HG02970 (cell line): ENCODE measurements around the gene POLRMT.
"Not testable (repeated sequence)": the region's sequence is repeated elsewhere in the genome, so short reads cannot be mapped to it uniquely, and the experiment has no call there.

Experiments
- ATAC-seq: cut with Tn5 transposase; IDR thresholded peaks from one replicate; pipeline ENCODE4 v1.9.1; 2021; ENCODE audit warnings: mild to moderate bottlenecking, moderate library complexity, moderate number of reproducible peaks; ENCODE audit not compliant: unreplicated experiment, low FRiP score

Gene POLRMT

DNA sequence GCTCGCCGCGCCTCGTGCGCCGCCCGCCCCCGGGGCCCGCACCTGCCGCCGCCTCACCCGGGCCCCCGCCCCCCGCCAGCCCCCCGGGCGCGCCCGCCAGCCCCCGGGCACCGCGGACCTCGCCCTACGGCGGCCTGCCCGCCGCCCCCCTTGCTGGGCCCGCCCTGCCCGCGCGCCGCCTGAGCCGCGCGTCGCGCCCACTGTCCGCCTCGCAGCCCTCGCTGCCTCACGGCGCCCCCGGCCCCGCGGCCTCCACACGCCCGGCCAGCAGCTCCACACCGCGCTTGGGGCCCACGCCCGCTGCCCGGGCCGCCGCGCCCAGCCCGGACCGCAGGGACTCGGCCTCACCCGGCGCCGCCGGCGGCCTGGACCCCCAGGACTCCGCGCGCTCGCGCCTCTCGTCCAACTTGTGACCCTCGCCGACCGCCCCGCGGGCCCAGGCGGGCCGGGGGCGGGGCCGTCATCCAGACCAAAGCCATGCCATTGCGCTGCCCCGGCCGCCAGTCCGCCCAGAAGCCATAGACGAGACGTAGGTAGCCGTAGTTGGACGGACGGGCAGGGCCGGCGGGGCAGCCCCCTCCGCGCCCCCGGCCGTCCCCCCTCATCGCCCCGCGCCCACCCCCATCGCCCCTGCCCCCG is 17.2 kb downstream of the POLRMT start:
- no peak for ATAC-seq

DNA sequence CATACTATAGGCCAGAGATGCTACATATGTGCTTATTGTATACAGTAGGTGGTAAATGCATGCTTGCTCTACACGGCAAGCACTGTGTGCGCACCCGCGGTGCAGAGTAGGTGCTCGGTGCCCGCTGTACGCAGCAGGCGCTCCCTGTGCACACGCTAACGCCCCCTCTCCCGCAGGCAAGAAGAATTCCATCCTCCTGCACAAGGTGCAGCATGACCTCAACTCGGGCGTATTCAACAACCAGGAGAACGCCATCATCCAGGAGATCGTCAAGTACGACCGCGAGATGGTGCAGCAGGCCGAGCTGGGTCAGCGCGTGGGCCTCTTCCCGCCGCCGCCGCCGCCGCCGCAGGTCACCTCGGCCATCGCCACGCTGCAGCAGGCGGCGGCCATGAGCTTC is 17.7 kb downstream of the POLRMT start:
- no peak for ATAC-seq

DNA sequence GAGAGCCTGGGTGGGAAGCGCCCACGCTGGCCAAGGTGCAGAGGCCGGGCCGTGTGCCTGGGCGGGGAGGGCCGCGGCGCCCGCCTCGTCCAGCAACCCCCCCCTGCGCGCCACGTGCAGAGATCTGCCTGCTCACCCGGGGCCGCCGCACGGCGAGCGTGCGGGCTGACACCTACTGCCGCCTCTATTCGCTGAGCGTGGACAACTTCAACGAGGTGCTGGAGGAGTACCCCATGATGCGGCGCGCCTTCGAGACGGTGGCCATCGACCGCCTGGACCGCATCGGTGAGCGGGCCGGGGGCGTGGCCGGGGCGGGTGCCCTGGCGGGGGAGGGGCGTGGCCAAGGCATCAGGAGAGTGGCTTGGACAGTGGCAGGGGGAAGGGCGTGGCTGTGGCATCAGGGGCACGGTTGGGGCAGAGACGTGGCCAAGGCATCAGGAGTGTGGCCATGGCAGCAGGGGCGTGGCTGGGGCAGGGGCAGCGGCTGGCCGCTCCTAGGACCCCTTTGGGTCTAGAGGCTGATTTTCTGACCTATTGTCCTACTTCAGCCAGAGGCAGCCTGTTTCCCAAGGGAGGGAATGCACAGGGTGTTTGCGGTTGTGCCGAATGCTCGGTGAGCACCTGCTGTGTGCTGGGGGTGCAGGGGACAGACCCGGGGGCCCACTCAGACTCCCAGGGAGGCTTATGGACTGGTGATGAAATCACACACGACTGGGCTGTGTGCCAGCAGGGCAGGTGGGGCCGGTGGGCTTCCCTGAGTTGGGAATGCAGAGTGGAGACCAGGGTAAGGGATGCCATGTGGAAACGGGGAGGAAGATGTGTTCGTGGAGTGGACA is 19.4 kb downstream of the POLRMT start:
- no peak for ATAC-seq

DNA sequence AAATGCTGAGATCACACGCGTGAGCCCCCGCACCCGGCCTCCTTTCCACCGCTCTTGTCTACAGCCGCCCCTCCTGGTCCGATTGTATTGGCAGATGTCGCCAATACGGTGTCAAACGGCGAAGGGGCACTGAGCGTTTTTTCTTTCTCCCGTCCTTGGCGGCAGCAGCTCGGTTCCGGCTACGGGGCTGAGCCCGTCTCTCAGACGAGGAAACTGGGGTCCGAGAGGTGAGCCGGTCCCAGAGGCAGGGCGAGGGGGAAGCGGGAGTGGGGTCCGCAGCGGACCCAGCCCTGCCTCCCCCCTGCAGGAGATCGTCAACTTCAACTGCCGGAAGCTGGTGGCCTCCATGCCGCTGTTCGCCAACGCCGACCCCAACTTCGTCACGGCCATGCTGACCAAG is 20.4 kb downstream of the POLRMT start:
- no peak for ATAC-seq

DNA sequence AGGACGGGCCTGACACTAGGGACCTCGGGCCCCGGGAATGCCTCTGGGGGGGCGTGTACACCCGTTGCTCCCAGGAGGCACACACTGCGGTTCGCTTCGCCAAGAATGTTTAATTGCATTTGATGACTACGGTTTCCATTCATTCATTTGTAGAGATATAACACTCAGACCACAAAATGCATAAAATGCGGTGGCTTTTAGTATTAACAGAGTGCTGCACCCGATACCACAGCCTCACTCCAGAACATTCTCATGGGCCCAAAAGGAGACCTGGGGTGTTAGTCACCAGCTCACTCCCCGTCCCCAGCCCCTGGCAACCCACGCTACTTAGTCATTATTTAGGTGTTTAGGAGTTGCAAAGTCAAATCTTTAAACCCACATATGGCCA is 21.9 kb downstream of the POLRMT start:
- no peak for ATAC-seq

DNA sequence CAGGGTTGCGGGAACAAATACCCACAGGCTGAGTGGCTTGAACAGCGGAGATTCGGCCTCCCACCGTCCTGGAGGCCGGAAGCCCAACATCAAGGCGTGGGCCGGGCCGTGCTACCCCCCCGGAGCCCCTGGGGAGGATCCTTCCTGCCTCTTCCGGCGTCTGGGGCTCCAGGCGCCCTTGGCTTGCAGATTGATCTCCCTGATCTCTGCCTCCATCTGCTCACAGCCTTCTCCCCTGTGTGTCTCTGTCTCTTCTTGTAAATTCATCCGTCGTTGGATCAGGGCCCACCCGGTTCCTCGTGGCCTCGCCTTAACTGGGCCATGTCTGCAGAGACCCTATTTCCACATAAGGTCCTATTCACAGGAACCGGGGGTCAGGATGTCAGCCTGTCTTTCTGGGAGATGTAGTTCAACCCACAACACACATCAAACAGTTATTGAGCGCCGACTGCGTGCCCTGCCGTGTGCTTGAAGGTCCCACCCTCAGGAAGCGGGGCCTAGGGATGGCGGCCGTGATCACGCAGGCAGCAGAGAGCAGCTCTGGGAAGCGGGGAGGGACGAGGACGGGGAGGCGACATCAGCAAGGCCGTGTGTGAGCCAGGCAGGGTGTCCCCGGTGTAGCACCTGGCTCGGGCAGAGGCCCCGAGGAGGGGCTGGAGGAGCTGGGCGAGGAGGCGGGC is 22.4 kb downstream of the POLRMT start:
- no peak for ATAC-seq

DNA sequence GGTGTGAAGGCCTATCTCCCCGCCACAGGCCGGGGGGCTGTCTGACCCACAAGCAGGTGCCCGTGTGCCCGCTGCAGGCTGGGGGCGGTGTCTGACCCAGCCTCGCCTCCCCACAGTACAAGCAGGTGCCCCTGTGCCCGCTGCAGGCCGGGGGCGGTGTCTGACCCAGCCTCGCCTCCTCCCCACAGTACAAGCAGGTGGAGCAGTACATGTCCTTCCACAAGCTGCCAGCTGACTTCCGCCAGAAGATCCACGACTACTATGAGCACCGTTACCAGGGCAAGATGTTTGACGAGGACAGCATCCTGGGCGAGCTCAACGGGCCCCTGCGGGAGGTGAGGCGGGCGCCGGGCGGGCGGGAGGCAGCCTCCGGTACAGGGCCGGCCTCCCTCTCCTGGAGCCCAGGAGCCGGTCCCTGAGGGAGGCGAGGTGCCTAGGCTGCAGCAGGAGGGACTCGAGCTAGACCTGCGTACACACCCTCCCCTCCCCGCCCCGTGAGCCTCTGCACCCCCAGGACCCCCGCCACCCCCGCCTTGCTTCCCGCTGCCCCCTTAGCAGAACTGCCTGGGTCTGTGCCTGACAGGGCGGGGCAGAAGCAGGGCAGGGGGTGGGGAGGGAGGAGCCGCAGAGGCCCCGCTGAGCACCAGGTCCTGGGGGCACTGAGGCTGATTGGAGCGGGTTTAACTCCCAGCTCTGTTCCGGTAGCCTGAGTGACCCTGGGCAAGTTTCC is 23.1 kb downstream of the POLRMT start:
- ATAC-seq: no peak

DNA sequence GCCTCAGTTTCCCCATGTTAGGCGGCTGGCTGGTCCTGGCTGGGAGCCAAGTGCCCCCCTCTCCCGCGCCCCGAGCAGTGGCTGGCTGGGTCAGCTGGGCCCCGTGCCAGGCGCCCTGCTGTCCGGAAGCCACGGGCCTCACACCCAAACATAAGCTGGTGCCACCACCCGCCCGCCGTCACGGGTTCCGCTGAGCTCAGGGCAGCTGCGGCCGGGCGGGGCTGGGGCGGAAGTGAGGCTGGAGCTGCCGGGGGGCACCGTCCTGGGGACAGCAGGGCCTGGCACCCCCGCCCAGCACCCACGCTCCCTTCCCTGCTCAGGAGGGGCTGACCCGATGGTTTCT is 24.4 kb downstream of the POLRMT start:
- ATAC-seq: no peak

DNA sequence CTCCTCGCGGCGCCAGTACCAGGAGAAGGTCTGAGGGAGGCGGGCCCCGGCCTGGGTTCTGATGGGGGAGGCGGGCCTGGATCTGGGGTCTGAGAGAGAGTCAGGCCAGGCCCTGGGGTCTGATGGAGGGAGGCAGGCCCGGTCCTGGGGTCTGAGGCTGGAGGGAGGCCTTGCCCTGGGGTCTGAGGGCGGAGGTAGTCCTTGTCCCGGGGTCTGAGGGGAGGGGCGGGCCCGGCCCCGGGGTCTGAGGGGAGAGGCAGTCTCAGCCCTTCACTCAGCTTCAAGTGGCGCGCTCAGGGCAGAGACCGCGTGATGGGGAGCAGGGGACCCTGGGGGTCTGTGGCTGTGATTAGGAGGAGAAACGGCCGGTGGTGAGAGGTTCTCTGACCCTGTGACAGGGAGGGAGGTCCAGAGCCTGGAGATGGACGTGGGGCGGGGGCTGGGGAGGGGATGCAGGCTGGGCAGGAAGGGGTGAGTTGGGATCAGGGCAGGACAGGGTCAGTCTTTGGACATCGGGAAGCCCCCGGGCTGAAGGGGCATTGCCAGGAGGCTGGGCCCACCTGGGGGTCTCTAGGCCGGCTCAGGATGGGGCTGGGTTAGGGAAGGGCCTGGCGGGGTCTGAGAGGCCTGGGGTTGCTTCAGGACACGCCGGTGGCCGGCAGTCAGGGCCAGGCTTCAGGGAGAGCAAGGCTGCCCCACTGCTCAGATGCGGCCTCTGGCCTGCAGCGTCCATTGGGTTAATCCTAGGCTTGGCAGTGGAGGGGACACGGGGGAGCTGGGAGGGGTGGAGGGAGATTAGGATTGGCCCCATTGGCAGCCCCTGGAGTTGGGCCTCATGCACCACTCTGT is 25.0 kb downstream of the POLRMT start:
- no peak for ATAC-seq

DNA sequence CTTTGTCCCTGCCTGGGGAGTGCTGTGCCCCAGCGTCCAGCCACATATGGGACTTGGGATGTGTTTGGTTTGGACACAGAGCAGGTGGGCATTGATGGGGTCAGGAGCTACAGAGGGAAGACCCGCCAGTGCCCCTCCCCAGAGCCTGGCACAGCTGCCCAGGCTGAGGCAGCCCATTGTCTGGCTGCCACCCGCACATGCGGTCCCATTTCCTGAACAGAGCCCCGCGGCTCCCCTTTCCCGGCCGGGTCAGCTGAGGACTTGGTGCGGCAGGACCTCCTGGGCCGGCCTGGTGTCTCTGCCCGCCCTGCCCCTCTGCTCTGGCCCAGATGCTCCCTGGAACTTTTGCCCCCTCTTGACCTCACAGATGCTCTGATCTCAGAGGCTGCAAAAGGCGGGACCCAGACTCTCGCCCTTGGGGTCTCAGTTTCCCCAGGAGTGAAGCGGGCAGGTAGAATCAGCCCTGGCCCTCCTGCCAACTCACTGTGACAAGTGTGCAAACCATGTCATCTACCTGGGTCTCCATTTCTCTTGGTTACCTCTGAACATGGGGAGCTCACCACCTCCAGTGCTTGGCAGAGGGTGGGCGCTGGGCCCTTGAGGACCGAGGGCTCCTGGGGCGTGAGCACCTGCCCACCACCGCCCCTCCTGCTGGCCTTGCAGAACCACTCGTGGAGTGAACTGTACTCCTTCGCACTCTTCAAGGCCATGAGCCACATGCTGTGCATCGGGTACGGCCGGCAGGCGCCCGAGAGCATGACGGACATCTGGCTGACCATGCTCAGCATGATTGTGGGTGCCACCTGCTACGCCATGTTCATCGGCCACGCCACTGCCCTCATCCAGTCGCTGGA is 25.8 kb downstream of the POLRMT start:
- no peak for ATAC-seq

DNA sequence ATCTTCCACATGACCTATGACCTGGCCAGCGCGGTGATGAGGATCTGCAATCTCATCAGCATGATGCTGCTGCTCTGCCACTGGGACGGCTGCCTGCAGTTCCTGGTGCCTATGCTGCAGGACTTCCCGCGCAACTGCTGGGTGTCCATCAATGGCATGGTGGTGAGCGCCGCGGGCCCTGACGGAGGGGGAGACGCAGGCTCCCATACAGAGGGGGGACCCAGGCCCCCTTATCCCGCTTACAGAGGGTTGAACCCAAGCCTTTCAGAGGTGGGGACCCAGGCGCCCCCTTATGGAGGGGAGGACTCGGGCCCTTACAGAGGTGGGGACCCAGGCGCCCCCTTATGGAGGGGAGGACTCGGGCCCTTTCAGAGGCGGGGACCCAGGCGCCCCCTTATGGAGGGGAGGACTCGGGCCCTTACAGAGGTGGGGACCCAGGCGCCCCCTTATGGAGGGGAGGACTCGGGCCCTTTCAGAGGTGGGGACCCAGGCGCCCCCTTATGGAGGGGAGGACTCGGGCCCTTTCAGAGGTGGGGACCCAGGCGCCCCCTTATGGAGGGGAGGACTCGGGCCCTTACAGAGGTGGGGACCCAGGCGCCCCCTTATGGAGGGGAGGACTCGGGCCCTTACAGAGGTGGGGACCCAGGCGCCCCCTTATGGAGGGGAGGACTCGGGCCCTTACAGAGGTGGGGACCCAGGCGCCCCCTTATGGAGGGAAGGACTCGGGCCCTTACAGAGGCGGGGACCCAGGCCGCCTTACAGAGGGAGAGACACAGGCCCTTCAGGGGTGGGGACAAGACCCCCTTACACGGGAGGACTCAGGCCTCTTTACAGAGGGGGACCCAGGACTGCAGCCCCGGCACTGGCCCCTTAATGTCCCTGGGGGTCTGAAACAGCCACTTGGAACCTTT is 28.0 kb downstream of the POLRMT start:
- ATAC-seq: not testable (repeated sequence)

DNA sequence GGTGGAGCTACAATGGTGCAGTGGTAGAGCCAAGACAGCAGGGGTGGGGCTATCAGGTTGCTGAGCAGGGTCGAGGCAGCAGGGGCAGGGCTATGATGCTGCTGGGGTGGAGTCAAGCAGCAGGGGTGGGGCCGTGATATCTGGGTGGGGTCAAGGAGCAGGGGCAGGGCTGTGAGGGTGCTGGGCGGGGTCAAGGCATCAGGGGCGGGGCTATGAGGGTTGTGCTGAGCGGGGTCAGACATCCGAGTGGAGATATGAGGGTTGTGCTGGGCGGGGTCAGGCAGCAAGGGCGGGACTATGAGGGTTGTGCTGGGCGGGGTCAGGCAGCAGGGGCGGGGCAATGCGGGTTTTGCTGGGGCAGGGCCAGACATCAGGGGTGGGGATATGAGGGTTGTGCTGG is 29.0 kb downstream of the POLRMT start:
- ATAC-seq: no peak

DNA sequence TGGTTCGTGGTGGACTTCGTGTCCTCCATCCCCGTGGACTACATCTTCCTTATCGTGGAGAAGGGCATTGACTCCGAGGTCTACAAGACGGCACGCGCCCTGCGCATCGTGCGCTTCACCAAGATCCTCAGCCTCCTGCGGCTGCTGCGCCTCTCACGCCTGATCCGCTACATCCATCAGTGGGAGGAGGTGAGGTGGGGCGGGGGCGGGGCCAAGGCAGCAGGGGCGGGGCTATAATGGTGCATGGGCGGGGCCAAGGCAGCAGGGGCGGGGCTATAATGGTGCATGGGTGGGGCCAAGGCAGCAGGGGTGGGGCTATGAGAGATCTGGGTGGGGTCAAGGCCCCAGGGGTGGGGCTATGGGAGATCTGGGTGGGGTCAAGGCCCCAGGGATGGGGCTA is 29.6 kb downstream of the POLRMT start:
- ATAC-seq: not testable (repeated sequence)

DNA sequence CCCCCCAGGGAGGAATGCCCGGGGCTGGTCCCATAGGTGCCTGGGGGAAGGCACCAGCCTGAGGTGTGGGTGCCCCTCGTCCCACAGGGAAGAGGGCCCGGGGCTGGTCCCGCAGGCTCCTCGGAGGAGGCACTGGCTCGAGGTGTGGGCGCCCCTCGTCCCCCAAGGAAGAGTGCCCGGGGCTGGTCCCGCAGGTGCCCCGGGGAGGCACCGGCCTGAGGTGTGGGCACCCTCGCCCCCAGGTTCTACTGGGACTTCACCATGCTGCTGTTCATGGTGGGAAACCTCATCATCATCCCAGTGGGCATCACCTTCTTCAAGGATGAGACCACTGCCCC is 30.1 kb downstream of the POLRMT start:
- ATAC-seq: not testable (repeated sequence)

DNA sequence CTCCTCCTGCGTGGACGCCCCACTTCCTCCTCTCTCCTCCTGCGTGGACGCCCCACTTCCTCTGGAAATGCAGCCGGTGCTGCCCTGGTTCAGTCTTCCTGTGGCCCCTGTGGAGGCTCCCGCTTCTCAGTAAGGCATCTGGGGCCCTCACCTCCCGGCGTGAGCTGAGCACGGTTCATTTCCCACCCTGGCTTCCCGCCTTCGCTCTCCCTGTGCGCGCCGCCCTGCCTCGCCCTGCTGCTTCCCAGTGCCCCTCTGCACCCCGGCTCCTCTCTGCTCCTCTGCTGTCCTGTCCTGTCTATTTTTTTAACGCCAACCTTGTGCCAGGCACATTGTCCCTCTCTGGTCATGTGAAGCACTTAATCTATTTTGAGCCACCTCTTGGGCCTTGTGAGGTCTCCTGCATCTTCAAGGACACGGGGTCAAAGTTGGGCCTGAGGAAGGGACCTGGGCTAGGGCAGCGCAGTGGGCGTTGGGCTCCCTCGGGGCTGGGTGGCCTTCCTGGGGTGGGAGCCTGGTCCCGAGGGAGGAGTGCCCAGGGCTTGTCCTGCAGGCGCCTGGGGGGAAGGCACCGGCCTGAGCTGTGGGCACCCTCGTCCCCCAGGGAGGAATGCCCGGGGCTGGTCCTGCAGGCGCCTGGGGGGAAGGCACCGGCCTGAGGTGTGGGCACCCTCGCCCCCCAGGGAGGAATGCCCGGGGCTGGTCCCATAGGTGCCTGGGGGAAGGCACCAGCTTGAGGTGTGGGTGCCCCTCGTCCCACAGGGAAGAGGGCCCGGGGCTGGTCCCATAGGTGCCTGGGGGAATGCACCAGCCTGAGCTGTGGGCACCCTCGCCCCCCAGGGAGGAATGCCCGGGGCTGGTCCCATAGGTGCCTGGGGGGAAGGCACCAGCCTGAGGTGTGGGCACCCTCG is 30.7 kb downstream of the POLRMT start:
- no peak for ATAC-seq

DNA sequence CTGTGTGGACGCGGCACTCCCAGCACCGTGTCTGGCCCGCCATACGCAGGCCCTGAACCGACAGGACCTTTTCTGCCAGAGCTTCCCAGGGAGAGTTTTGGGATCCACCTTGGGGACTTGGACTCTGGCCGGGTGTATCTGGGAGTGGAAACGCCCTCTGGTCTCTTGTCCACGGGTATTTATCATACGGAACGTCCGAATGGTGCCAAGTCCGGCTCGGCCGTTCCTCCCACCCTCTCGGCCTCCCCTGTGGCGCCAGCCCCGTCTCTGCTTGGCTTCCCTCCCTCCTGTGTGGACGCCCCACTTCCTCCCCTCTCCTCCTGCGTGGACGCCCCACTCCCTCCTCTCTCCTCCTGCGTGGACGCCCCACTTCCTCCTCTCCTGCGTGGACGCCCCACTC is 31.5 kb downstream of the POLRMT start:
- no peak for ATAC-seq

DNA sequence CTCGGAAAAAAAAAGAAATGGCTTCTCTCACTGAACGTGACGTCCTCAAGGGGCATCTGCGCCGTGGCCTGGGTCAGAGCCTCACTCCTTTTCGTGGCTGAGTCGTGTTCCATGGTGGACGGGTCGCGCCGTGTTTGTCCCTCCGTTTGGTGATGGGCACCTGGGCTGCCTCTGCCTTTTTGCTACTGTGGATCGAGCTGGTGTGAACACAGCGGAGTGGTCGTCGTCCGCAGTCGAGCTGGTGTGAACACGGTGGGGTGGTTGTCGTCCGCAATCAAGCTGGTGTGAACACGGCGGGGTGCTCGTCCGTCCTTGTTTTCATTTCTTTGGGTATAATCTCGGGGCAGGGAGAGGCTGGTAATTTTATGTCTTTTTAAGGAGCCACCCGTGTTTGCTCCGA is 32.0 kb downstream of the POLRMT start:
- no peak for ATAC-seq
